ENCODE data around the gene DPH3. TPM values are rescaled to one million over a fixed set of nuclear protein-coding genes. Genes with fewer than 3 reads are reported as not detected.

Gene DPH3
- polyA plus RNA-seq, 1 experiment = 11.4 TPM

DNA sequence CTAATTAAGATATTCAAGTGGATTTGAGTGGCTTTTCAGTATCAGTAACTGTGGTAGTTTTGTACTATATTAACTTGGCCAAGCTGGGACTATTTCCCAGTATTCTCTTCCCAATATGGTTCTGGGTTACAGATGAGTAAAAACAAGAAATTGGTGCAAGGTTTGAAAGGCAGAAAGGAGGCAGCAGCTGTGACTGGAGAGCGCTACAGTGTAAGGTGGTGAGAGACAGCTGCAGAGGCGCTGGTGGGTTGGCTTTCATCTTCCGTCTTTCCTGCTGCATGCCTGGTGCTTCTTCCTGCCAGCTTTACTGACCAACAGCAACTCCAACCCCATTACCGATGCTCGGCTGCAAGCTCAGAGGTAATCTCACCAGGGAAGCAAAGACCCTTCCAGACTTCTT is 9.8 kb downstream of the DPH3 start:
- no peak overlapping the region for H3K4me3 ChIP-seq (ENCODE audit: low read depth, low read length)
- peaks cover 1% of the 10 kb centered on the region; the same call in 1 of the 2 replicates for H3K36me3 ChIP-seq (ENCODE audit: control insufficient read depth, insufficient read depth, low read length)
- H3K27me3 ChIP-seq (ENCODE audit: control insufficient read depth, insufficient read depth, low read length) = no peaks in the 10 kb centered on the region
- POLR2A ChIA-PET = no interaction called here
- no peak for DNase-seq (ENCODE audit: low read depth)
- CTCF ChIA-PET = interaction anchor here (2.7 kb wide), 1 partner anchor 207 kb away, joined by 11 read pairs; no protein-coding TSS in a partner anchor
- TF ChIP-seq, protein P1, sequence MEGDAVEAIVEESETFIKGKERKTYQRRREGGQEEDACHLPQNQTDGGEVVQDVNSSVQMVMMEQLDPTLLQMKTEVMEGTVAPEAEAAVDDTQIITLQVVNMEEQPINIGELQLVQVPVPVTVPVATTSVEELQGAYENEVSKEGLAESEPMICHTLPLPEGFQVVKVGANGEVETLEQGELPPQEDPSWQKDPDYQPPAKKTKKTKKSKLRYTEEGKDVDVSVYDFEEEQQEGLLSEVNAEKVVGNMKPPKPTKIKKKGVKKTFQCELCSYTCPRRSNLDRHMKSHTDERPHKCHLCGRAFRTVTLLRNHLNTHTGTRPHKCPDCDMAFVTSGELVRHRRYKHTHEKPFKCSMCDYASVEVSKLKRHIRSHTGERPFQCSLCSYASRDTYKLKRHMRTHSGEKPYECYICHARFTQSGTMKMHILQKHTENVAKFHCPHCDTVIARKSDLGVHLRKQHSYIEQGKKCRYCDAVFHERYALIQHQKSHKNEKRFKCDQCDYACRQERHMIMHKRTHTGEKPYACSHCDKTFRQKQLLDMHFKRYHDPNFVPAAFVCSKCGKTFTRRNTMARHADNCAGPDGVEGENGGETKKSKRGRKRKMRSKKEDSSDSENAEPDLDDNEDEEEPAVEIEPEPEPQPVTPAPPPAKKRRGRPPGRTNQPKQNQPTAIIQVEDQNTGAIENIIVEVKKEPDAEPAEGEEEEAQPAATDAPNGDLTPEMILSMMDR (IDR thresholded peaks at IDR 0.05; ENCODE audit: insufficient read depth, low read depth, low read length) = no peak

DNA sequence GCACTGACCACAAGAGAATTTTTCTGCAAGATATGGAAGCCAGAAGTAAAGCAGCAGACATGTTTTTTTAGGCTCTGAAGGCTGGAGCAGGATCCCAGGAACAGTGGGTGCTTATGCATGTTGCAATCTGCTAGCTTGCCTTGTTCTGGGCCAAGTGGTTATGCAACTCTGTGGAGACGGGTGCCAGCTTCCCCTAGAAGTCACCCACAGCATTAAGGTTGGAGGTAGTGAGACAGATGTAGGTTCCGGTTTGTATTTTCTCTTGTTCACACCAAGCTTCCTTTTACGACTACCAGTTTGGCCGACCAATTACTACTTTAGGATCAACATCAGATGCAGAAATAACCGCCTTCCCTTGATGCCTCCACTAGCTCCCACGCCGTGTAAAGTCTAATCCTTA is 11.1 kb downstream of the DPH3 start:
- TF ChIP-seq, protein P1 (IDR thresholded peaks at IDR 0.05; ENCODE audit: insufficient read depth, low read depth, low read length) = no peak
- ChIA-PET POLR2A (no interaction called here), CTCF (interaction anchor here (2.7 kb wide), 1 partner anchor 205 kb away, joined by 11 read pairs; no protein-coding TSS in a partner anchor)
- H3K36me3 ChIP-seq (ENCODE audit: control insufficient read depth, insufficient read depth, low read length) = no peaks in the 10 kb centered on the region
- no peak for DNase-seq (ENCODE audit: low read depth)
- H3K4me3 ChIP-seq (ENCODE audit: low read depth, low read length) = no peak overlapping the region
- H3K27me3 ChIP-seq (ENCODE audit: control insufficient read depth, insufficient read depth, low read length) = no peaks in the 10 kb centered on the region

DNA sequence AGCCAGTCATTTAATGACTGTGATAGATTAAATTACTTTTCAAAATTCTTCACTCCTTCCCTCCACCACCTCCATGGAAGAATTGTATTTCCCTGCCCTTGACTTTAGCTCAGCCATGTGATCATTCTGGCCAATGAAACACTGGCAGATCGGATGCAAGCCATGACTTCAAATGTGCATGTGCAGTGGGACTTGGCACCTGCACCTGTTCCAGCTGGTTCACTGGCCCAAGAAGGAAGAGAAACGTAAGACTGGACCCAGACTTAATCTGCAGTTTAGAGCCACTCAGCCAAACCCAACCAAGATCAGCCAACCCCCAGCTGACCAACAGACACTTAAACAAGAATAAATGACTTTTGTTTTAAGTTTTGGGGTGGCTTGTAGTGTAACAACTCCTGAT is 11.8 kb downstream of the DPH3 start:
- ChIA-PET POLR2A (no interaction called here), CTCF (interaction anchor here (1.2 to 2.7 kb wide), 2 partner anchors 9 to 205 kb away, joined by 3 to 11 read pairs; no protein-coding TSS in a partner anchor)
- H3K36me3 ChIP-seq (ENCODE audit: control insufficient read depth, insufficient read depth, low read length) = no peaks in the 10 kb centered on the region
- no peak for DNase-seq (ENCODE audit: low read depth)
- TF ChIP-seq, protein P1 (IDR thresholded peaks at IDR 0.05; ENCODE audit: insufficient read depth, low read depth, low read length) = no peak
- no peaks in the 10 kb centered on the region for H3K27me3 ChIP-seq (ENCODE audit: control insufficient read depth, insufficient read depth, low read length)
- H3K4me3 ChIP-seq (ENCODE audit: low read depth, low read length) = no peak overlapping the region

DNA sequence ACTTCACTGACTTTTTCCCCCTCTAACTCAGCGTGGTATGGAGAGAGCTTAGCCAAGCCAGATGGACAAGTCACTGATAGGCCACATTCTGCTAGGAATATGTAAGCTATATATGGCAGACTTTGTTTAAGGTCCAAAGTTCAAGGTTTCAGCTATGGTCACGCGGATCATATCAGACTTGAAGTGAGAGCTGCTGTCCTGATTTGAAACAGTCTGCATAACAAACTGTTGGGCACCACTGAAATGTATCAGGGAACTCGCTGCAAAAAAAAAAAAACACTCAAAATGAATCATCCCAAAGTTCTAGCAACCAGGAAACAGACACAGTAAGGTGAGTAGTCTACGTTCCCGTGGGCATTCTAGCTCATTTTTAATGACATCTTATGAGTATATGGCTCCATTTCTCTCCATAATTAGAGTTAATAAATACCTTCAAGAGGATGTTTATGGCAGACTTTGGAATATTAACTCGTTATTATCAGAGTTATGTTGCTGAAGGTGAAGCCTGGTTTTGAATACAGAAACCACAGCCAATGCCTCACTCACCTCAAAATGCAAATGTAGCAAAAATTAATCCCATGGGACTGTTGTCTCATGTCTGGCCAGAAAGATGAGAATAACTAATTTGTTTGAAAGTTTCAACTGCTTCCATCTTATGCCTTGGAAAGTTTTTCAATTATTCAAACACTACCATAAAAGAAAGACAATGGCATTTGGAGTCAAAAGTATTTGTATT is 12.3 kb downstream of the DPH3 start:
- Histone ChIP-seq H3K27me3 (ENCODE audit: control insufficient read depth, insufficient read depth, low read length) (no peaks in the 10 kb centered on the region), H3K4me3 (ENCODE audit: low read depth, low read length) (no peak overlapping the region), H3K36me3 (ENCODE audit: control insufficient read depth, insufficient read depth, low read length) (no peaks in the 10 kb centered on the region)
- no peak for DNase-seq (ENCODE audit: low read depth)
- CTCF ChIA-PET = interaction anchor here (0.9 to 2.7 kb wide), 5 partner anchors 8 to 436 kb away, joined by 3 to 11 read pairs (median 8); no protein-coding TSS in a partner anchor
- TF ChIP-seq, protein P1 (IDR thresholded peaks at IDR 0.05; ENCODE audit: insufficient read depth, low read depth, low read length) = no peak
- POLR2A ChIA-PET = interaction anchor here (0.7 kb wide), 1 partner anchor 710 kb away, joined by 6 read pairs; no protein-coding TSS in a partner anchor

DNA sequence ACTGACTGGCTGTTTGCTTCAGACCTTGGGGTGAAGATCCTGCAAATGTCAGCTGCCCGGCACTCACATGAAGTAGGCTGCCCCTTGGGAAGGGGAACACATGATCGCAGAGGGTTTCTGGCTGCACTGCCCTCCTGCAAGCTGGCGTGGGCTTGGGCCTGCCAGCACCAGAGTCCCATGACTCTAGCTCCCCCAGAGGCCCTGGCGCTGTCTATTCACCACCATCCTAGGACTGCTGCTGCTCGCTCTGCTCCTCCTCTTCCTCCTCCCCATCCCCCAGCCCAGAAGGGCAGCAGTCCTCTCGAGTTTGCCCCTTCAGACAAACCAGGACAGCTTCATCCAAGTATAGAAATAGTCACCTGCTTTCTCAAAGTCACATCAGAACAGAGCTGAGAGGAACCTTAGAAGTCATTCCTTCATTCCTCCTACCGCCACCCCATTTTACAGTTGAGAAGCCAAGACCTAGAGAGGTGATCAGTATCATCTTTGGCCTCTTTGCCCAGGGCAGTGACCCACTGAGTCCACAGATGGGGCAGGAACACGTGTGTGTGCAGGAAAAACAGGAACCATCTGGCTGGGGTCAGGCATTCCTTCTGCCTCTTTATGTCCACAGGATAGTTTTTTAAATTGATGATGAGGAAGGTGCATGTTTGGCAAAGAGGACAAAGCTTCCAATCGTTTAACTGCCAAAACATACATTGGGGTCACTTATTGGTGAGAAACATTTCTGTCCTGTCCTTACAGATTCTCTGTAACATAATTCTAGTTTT is 13.2 kb downstream of the DPH3 start:
- Histone ChIP-seq H3K4me3 (ENCODE audit: low read depth, low read length) (no peak overlapping the region), H3K36me3 (ENCODE audit: control insufficient read depth, insufficient read depth, low read length) (no peaks in the 10 kb centered on the region), H3K27me3 (ENCODE audit: control insufficient read depth, insufficient read depth, low read length) (no peaks in the 10 kb centered on the region)
- TF ChIP-seq, protein P1 (IDR thresholded peaks at IDR 0.05; ENCODE audit: insufficient read depth, low read depth, low read length) = no peak
- no peak for DNase-seq (ENCODE audit: low read depth)
- ChIA-PET POLR2A (interaction anchor here (0.7 kb wide), 1 partner anchor 709 kb away, joined by 6 read pairs; no protein-coding TSS in a partner anchor), CTCF (interaction anchor here (0.9 to 2.3 kb wide), 4 partner anchors 7 to 435 kb away, joined by 3 to 10 read pairs (median 6); no protein-coding TSS in a partner anchor)
